NCI-H82 treated with DMSO at 0.1 percent for 48 hours (cell line): ENCODE data around the gene SEL1L2.

Experiments used
- DNase-seq: peaks from one replicate; lab custom pipeline; 2025; ENCODE audit not compliant: unreplicated experiment; lab: John Stamatoyannopoulos, UW

SEL1L2 gene

GRCh38 chr20:13817342-13817741 is 173.1 kb downstream of the SEL1L2 start:
- DNase-seq = no peak

- no peak for DNase-seq
Measured at GRCh38 chr20:13816757-13817156, 173.7 kb downstream of the SEL1L2 start.

DNA sequence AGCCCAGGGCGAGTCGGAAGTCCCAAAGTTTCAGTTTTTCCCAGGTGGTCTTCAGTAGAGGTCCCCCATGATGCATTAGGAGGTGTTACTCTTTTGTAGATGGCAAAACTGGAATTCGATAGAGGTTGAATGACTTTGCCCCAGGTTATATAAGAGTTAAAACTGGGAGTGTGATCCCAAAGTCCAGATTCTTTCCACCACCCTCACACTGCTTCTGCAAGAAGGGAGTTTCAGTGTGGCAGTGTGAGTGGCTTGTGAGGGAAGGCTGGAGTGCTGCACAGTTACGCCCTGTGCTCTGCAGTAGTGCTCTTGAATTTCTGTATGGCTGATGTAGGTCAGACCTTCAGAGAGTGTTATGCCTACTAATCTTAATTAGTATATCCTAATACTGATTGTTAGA is 175.7 kb downstream of the SEL1L2 start:
- no peak for DNase-seq

DNA sequence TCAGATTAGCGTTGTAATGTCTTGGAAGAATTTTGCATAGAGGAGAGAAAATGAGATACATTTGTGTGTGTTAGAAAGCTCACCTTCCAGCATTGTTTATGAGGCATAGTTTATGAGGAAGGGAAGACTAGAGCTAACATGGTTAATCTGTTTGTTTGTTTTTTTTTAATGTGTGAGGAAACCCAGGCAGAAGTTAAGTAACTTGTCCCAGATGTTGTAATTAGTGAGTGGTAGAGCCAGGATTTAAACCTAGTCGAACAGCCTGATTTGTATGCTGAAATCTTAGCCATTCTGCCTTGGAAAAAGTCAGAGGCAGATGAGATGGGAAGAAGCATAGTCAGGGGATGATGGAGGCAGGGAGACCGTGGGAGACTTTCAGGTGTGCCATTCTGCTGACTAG is 176.5 kb downstream of the SEL1L2 start:
- DNase-seq = no peak

DNA sequence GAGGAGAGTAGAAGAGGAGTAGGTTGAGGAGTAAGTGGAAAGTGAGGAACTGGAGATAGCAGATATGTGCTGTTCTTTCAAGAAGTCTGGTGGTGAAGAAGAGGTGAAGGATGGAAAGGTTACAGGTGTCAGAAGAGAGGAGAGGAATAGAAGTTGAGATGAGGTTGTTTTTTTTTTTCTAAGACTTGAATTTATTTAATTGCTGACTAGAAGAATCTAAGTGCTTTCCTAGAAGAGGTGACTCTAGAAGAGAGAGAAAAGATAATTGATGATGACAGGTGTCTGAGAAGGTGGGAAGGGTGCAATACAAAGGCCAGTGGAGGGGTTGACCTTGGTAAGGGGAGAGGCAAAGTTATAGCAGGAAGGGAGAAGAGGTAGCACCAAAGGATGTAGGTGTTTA is 180.0 kb downstream of the SEL1L2 start:
- no peak for DNase-seq

- no peak for DNase-seq
Measured at GRCh38 chr20:13809855-13810254, 180.6 kb downstream of the SEL1L2 start.

DNA sequence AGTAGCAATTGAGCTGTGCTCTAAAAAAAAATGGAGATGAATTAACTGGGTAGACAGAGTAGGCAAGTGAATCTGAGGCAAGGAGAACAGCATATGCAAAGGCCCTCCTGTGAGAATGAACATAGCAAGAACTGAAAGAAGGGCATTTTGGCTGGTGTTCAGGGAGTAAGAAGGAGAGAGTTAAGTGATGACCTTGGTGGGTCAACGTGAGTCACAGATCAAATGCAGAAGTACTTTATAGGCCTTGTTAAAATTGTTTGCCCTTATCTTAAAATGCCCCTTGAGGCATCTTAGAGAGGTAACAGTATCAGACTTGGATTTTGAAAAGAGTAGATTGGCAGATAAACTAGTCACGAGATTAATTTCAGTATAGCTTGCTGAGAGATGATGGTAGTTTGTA is 181.0 kb downstream of the SEL1L2 start:
- no peak for DNase-seq

DNA sequence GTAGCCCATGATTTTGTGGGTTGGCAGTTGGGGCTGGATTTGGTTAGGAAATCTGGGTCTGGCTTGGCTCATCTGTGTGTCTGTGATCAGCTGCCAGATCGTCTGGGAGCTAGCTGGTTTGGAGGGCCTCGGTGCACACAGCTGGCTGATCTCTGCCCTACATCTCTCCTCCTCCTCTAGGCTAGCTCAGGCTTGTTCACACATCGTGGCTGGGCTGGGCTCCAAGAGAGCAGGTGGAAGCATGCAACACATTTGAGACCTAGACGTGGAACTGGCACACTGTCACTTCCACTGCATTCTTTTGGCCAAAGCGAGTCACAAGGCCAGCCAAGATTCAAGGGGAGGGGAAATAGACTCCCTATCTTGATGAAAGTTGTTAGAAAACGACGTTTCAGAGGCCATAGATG is 189.7 kb downstream of the SEL1L2 start:
- DNase-seq = no peak

GRCh38 chr20:13799974-13800373 is 190.4 kb downstream of the SEL1L2 start:
- no peak for DNase-seq
